NCI-H2196 treated with DMSO at 0.1 percent for 48 hours (cell line): Measurements from ENCODE around the gene CX3CL1.
"Not testable (repeated sequence)": the region's sequence is repeated elsewhere in the genome, so short reads cannot be mapped to it uniquely, and the experiment has no call there.

Experiments used
- DNase-seq: peaks from one replicate; lab custom pipeline; 2025; ENCODE audit not compliant: unreplicated experiment; lab: John Stamatoyannopoulos, UW

Gene CX3CL1

DNA sequence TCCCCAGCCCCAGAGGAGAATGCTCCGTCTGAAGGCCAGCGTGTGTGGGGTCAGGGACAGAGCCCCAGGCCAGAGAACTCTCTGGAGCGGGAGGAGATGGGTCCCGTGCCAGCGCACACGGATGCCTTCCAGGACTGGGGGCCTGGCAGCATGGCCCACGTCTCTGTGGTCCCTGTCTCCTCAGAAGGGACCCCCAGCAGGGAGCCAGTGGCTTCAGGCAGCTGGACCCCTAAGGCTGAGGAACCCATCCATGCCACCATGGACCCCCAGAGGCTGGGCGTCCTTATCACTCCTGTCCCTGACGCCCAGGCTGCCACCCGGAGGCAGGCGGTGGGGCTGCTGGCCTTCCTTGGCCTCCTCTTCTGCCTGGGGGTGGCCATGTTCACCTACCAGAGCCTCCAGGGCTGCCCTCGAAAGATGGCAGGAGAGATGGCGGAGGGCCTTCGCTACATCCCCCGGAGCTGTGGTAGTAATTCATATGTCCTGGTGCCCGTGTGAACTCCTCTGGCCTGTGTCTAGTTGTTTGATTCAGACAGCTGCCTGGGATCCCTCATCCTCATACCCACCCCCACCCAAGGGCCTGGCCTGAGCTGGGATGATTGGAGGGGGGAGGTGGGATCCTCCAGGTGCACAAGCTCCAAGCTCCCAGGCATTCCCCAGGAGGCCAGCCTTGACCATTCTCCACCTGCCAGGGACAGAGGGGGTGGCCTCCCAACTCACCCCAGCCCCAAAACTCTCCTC, 10.4 kb downstream of the CX3CL1 start:
- no peak for DNase-seq

DNA sequence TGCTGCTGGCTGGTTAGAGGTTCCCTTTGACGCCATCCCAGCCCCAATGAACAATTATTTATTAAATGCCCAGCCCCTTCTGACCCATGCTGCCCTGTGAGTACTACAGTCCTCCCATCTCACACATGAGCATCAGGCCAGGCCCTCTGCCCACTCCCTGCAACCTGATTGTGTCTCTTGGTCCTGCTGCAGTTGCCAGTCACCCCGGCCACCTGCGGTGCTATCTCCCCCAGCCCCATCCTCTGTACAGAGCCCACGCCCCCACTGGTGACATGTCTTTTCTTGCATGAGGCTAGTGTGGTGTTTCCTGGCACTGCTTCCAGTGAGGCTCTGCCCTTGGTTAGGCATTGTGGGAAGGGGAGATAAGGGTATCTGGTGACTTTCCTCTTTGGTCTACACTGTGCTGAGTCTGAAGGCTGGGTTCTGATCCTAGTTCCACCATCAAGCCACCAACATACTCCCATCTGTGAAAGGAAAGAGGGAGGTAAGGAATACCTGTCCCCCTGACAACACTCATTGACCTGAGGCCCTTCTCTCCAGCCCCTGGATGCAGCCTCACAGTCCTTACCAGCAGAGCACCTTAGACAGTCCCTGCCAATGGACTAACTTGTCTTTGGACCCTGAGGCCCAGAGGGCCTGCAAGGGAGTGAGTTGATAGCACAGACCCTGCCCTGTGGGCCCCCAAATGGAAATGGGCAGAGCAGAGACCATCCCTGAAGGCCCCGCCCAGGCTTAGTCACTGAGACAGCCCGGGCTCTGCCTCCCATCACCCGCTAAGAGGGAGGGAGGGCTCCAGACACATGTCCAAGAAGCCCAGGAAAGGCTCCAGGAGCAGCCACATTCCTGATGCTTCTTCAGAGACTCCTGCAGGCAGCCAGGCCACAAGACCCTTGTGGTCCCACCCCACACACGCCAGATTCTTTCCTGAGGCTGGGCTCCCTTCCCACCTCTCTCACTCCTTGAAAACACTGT, 11.3 kb downstream of the CX3CL1 start:
- DNase-seq: no peak

- no peak for DNase-seq
Measured at GRCh38 chr16:57384248-57385070, 12.2 kb downstream of the CX3CL1 start.

DNA sequence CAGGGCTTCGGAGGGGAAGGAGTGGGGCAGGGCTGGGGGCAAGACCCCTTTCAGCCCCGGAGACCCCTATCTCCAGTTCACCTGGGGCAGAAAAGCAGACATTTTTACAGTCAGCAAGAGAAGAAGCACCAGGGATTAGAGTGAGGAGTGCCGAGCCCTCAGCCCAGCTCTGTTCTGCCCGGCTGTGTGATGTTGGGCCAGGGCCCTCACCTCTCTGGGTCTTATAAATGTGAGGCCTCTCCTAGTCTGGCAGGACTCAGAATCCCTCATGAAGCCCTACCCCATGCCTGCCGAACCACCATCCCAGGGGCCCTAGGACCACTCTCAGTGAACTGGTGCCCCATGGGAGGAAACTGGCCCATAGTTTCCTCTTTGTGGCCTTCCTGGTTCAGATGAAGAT, 12.8 kb downstream of the CX3CL1 start:
- no peak for DNase-seq

DNA sequence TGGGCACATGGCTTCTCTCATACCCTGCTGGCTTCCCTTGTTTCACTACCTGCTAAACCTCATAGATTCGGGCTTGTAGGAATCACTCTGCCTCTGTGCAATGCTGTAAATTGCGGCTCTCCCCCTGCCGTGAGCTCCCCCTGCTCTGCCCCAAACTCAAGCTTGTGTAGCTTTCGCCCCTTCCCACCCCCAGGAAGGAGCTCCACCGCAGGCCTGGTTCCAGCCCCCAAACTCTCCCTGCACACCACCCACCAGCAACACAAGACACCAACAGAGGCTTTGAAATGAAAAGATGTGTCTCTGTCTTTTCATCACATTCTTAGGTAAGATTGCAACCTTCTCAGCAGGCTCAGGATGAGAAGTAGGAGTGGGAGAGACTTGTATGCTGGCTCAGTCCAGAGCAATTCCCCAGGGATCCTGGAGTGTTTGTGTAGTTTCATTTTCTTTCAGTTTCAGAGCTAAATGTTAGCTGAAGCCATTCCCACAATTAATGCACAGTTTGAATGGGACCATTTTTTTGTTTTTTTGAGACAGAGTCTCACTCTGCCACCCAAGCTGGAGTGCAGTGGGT, 14.2 kb downstream of the CX3CL1 start:
- no peak for DNase-seq

DNA sequence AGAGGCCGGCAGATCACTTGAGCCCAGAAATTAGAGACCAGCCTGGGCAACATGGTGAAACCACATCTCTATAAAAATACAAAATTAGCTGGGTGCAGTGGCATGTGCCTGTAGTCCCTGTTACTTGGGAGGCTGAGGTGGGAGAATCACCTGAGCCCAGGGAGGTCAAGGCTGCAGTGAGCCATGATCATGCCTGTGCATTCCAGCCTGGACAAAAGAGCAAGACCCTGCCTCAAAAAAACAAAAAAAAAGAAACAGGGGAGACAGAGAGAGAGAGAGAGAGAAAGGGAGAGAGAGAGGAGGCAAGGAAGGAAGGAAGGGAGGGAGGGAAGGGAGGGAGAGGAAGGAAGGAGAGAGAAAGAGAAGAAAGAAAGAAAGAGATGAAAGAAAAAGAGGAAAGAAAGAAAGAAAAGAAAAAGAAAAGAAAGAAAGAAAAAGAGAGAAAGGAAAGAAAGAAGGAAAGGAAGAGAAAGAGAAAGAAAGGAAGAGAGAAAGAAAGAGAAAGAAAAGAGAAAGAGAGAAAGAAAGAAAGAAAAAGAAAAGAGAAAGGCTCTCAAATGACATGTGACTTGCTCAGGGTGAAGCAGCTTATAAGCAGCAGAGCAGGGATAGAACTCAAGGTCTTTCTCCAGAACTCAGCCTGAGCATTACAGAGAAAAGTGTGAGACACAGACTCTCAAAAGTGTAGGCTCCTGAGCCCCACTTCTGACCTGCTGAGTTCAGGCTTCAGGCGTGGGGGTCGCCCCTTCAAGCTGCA, 15.5 kb downstream of the CX3CL1 start:
- no peak for DNase-seq

- DNase-seq: no peak
Measured at GRCh38 chr16:57388359-57389086, 16.2 kb downstream of the CX3CL1 start.

GRCh38 chr16:57389087-57389468, 16.8 kb downstream of the CX3CL1 start:
- DNase-seq: no peak

- DNase-seq: no peak
Measured at GRCh38 chr16:57390636-57391295, 18.5 kb downstream of the CX3CL1 start.

GRCh38 chr16:57391300-57391699, 19.0 kb downstream of the CX3CL1 start:
- no peak for DNase-seq

DNA sequence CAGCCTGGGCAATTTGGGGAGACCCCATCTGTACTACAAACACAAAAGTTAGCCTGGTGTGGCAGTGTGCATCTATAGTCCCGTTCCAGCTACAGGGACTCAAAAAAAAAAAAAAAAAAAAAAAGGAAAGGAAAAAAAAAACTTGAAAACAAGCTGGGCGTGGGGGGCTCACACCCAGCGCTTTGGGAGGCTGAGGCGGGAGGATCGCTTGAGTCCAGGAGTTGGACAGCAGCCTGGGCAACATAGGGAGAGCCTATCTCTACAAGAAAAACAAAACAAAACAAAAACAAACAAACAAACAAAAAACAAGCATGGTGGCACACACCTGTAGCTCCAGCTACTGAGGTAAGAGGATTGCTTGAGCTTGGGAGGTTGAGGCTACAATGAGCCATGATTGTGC, 19.4 kb downstream of the CX3CL1 start:
- DNase-seq: no peak

DNA sequence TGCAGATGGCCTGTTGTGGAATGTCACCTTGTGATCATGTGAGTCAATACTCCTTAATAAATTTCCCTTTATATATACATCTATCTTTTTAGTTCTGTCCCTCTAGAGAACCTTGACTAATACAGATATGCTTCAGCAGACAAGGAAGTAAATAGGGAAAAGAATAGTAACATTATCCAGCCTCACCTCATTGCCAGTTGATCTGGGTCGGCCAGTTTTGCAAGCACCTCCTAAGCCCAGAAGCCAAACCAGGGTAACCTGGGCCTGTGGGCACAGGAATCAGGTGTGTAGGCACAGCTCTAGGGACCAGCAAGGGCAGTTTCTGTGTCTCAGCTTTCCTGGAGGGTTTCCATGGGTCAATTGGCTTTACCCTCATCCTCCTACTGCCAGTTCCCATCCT, 20.4 kb downstream of the CX3CL1 start:
- no peak for DNase-seq

- no peak for DNase-seq
Measured at GRCh38 chr16:57394444-57394843, 22.2 kb downstream of the CX3CL1 start.

- DNase-seq: no peak
Measured at GRCh38 chr16:57395026-57395425, 22.7 kb downstream of the CX3CL1 start.

DNA sequence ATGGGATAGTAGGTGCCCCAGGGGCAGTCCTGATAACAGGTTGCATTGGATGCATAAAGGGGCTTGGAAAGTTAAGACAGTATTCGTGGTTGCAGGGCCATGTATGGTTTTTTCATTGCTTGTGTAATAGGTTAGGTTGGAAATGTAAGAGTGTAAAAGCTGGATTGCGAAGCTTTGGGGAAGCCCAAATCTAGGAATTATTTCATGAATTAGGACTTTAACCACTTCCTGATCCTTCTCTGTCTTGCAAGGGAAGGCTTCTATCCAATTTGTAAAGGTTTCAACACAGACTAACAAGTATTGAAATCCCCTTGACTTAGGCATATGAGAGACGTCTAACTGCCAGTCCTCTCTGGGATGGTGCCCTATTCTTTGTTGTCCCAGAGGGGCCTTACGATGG, 24.5 kb downstream of the CX3CL1 start:
- DNase-seq: no peak

DNA sequence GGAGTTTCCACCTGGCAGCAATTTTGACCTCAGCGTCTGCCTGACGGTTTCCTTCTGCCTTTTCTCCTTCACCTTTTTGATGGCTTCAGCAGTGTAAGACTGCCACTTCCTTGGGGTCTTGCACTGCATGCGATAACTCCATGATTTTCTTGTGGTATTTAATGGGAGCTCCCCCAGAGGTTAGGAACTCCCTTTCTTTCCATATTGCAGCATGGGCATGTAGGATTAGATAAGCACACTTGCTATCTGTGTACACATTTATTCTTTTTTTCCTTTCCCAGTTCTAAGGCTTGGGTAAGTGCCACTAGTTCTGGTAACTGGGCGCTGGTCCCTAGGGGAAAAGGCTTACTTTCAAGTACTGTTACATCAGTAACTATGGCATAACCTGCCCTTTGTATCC, 25.2 kb downstream of the CX3CL1 start:
- not testable (repeated sequence) for DNase-seq

- DNase-seq: no peak
Measured at GRCh38 chr16:57401943-57402640, 29.8 kb downstream of the CX3CL1 start.
